SU-DHL-6 (cell line): ENCODE measurements around the gene DCUN1D5.
A peak's percentile ranks its signal among the peaks of the same experiment; 100 is the strongest.

Experiments used
- H2AFZ ChIP-seq: fragments of 200-600 bp; sonication (generic); 2 replicates; pipeline ENCODE4 v1.6.1; 2014; ENCODE audit warnings: low read depth, mild to moderate bottlenecking, moderate library complexity, mixed read lengths, antibody characterized with exemption, low read length; ENCODE audit not compliant: severe bottlenecking
- H3F3A ChIP-seq: fragments of 200-600 bp; shearing (Covaris generic); 2 replicates; pipeline ENCODE4 v1.6.0; 2016; ENCODE audit warnings: antibody characterized with exemption, mild to moderate bottlenecking; ENCODE audit not compliant: insufficient read depth
- H3K27ac ChIP-seq: fragments of 200-600 bp; sonication (generic); 2 replicates; pipeline ENCODE4 v1.5.1; 2016; ENCODE audit warnings: low read depth, mild to moderate bottlenecking, low read length, moderate library complexity, mixed read lengths
- H3K27me3 ChIP-seq: fragments of 200-600 bp; sonication (generic), shearing (Covaris generic); 2 replicates; pipeline ENCODE4 v1.6.0; 2014; ENCODE audit warnings: mild to moderate bottlenecking, low read length
- H3K36me3 ChIP-seq: fragments of 200-600 bp; sonication (generic); 2 replicates; pipeline ENCODE4 v1.6.1; 2014; ENCODE audit warnings: mild to moderate bottlenecking, low read length, mixed read lengths
- H3K4me2 ChIP-seq: fragments of 300-600, 200-600 bp; shearing (Covaris generic), sonication (generic); 2 replicates; pipeline ENCODE4 v1.6.0; 2014; ENCODE audit warnings: low read length, low read depth, mild to moderate bottlenecking; ENCODE audit not compliant: poor library complexity, severe bottlenecking
- H3K4me3 ChIP-seq: fragments of 200-600 bp; sonication (generic); 2 replicates; pipeline ENCODE4 v1.5.1; 2014; ENCODE audit warnings: antibody characterized with exemption, low read length, mild to moderate bottlenecking, mixed read lengths; ENCODE audit not compliant: insufficient read depth, poor library complexity, severe bottlenecking
- H3K79me2 ChIP-seq: fragments of 200-600 bp; sonication (generic); 2 replicates; pipeline ENCODE4 v1.6.1; 2014; ENCODE audit warnings: mild to moderate bottlenecking, low read length, moderate library complexity; ENCODE audit not compliant: insufficient read depth
- H3K9ac ChIP-seq: fragments of 200-600 bp; sonication (generic); 2 replicates; pipeline ENCODE4 v1.7.0; 2014; ENCODE audit warnings: mild to moderate bottlenecking, low read length
- H3K9me2 ChIP-seq: fragments of 200-600 bp; sonication (generic); replicated peaks from 2 replicates; pipeline ENCODE4 v1.6.1; 2014; ENCODE audit warnings: low read length; ENCODE audit not compliant: insufficient read depth
- H3K9me3 ChIP-seq: fragments of 200-600 bp; sonication (generic); 2 replicates; pipeline ENCODE4 v1.6.1; 2014; ENCODE audit warnings: low read length, mixed read lengths; ENCODE audit not compliant: insufficient read depth
- H4K20me1 ChIP-seq: fragments of 200-600 bp; sonication (generic); 2 replicates; pipeline ENCODE4 v1.6.1; 2014; ENCODE audit warnings: low read depth, mild to moderate bottlenecking, antibody characterized with exemption, low read length, moderate library complexity, mixed read lengths
- EZH2phosphoT487 ChIP-seq: fragments of 200-600 bp; sonication (generic), shearing (Covaris generic); conservative IDR thresholded peaks from 2 replicates; pipeline ENCODE4 v1.6.1; 2018; ENCODE audit warnings: mild to moderate bottlenecking, antibody characterized with exemption, low read length, moderate library complexity, mixed read lengths
- TF ChIP-seq, protein P1 (sequence below): fragments of 200-600 bp; sonication (generic); IDR thresholded peaks from one replicate; pipeline ENCODE4 v1.5.1; 2017; ENCODE audit warnings: antibody characterized with exemption, mild to moderate bottlenecking, low read length, moderate library complexity; ENCODE audit not compliant: insufficient read depth, poor library complexity, severe bottlenecking

Gene DCUN1D5

GRCh38 chr11:103091801-103092524 lies at the start of gene DCUN1D5:
Gene DCUN1D5 (minus strand): TSS chr11:103092160. CDS start chr11:103091872, 288 bp downstream.
- H3K36me3 ChIP-seq, result peaks cover 18% of the 10 kb centered on the region; the same call in 1 of the 2 replicates

GRCh38 chr11:103125462-103125861 lies 33.5 kb upstream of the DCUN1D5 start:
- H3K79me2 ChIP-seq, result no peaks in the 10 kb centered on the region
- H3K27ac ChIP-seq, result no peak overlapping the region
- H3F3A ChIP-seq, result no peaks in the 10 kb centered on the region
- no peak overlapping the region for H3K4me2 ChIP-seq
- no peak overlapping the region for H3K9ac ChIP-seq
- H4K20me1 ChIP-seq, result 0 out of 2 replicates have a peak, but pooled peaks cover 5% of the 10 kb centered on the region
- TF ChIP-seq, protein P1, sequence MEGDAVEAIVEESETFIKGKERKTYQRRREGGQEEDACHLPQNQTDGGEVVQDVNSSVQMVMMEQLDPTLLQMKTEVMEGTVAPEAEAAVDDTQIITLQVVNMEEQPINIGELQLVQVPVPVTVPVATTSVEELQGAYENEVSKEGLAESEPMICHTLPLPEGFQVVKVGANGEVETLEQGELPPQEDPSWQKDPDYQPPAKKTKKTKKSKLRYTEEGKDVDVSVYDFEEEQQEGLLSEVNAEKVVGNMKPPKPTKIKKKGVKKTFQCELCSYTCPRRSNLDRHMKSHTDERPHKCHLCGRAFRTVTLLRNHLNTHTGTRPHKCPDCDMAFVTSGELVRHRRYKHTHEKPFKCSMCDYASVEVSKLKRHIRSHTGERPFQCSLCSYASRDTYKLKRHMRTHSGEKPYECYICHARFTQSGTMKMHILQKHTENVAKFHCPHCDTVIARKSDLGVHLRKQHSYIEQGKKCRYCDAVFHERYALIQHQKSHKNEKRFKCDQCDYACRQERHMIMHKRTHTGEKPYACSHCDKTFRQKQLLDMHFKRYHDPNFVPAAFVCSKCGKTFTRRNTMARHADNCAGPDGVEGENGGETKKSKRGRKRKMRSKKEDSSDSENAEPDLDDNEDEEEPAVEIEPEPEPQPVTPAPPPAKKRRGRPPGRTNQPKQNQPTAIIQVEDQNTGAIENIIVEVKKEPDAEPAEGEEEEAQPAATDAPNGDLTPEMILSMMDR, result no peak
- TF ChIP-seq EZH2phosphoT487, result no peak
- no peak overlapping the region for H3K4me3 ChIP-seq
- no peaks in the 10 kb centered on the region for H3K9me2 ChIP-seq
- no peaks in the 10 kb centered on the region for H3K9me3 ChIP-seq
- no peaks in the 10 kb centered on the region for H3K27me3 ChIP-seq
- H2AFZ ChIP-seq, result no peak overlapping the region
- no peaks in the 10 kb centered on the region for H3K36me3 ChIP-seq

More at GRCh38 chr11:103091801-103092524, at the start of gene DCUN1D5:
- Histone ChIP-seq H3K9ac (peak within 1 kb of the TSS; percentile 100), H3K27ac (peak within 1 kb of the TSS; percentile 48), H3K4me3 (peak within 1 kb of the TSS; percentile 93), H3K4me2 (peak within 1 kb of the TSS; percentile 95), H2AFZ (peak within 1 kb of the TSS; percentile 93), H3K9me3 (no peaks in the 10 kb centered on the region), H3K79me2 (peaks cover 48% of the 10 kb centered on the region), H4K20me1 (peaks cover 15% of the 10 kb centered on the region; the same call in 1 of the 2 replicates), H3K27me3 (no peaks in the 10 kb centered on the region), H3K9me2 (no peaks in the 10 kb centered on the region), H3F3A (no peaks in the 10 kb centered on the region; the same call in 1 of the 2 replicates)
- TF ChIP-seq, protein P1, result no peak
- no peak for TF ChIP-seq EZH2phosphoT487

DNA sequence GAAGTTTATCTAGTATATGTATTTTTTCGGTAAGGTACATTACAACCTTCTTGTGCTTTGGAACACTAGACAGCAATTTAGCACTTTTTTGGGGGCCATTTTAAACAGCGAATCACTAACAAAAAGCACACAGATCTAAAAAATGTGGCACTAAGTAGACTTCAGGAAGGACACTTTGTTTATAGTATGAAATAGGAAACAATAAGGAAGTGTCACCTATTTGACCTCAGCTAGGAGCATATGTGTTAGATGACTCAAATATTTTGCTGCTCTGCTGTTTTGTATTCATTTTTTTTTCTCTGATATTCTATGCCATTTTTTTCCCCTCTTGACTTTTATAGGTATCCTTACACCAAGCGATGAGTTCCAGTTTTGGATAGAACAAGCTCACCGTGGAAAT lies 22.9 kb upstream of the DCUN1D5 start:
- no peak for TF ChIP-seq EZH2phosphoT487
- TF ChIP-seq, protein P1, result no peak
- Histone ChIP-seq H2AFZ (no peak overlapping the region), H3K4me3 (no peak overlapping the region), H3K9me3 (no peaks in the 10 kb centered on the region), H3K27ac (no peak overlapping the region), H3K9me2 (no peaks in the 10 kb centered on the region), H3K4me2 (no peak overlapping the region), H3F3A (no peaks in the 10 kb centered on the region), H3K9ac (no peak overlapping the region), H3K27me3 (no peaks in the 10 kb centered on the region), H4K20me1 (no peaks in the 10 kb centered on the region), H3K36me3 (no peaks in the 10 kb centered on the region), H3K79me2 (no peaks in the 10 kb centered on the region)
